ENCODE data around the gene ICA1.

Gene ICA1

GRCh38 chr7:8157296-8157695 lies 104.7 kb downstream of the ICA1 start:
- DNase-seq (ENCODE audit: low spot score) = no peak

GRCh38 chr7:8155836-8156235 lies 106.1 kb downstream of the ICA1 start:
- no peak for DNase-seq (ENCODE audit: low spot score)

- DNase-seq (ENCODE audit: low spot score) = no peak
Measured at GRCh38 chr7:8154272-8154671, 107.7 kb downstream of the ICA1 start.

GRCh38 chr7:8152489-8153192 lies 109.3 kb downstream of the ICA1 start:
- DNase-seq (ENCODE audit: low spot score) = no peak

- DNase-seq (ENCODE audit: low spot score) = no peak
Measured at GRCh38 chr7:8151161-8151725, 110.7 kb downstream of the ICA1 start.

- peak; percentile 41 for DNase-seq (ENCODE audit: low spot score)
Measured at GRCh38 chr7:8149222-8149621, 112.7 kb downstream of the ICA1 start.

GRCh38 chr7:8147760-8148463 lies 114.1 kb downstream of the ICA1 start:
- no peak for DNase-seq (ENCODE audit: low spot score)

- no peak for DNase-seq (ENCODE audit: low spot score)
Measured at GRCh38 chr7:8146788-8147413, 115.1 kb downstream of the ICA1 start.

- no peak for DNase-seq (ENCODE audit: low spot score)
Measured at GRCh38 chr7:8146106-8146787, 115.7 kb downstream of the ICA1 start.

- DNase-seq (ENCODE audit: low spot score) = no peak
Measured at GRCh38 chr7:8144856-8145255, 117.1 kb downstream of the ICA1 start.

GRCh38 chr7:8143151-8143874 lies 118.7 kb downstream of the ICA1 start:
- DNase-seq (ENCODE audit: low spot score) = no peak

GRCh38 chr7:8142477-8142876 lies 119.5 kb downstream of the ICA1 start:
- DNase-seq (ENCODE audit: low spot score) = no peak

- DNase-seq (ENCODE audit: low spot score) = no peak
Measured at GRCh38 chr7:8141070-8141469, 120.9 kb downstream of the ICA1 start.

- DNase-seq (ENCODE audit: low spot score) = no peak
Measured at GRCh38 chr7:8136051-8136730, 125.8 kb downstream of the ICA1 start.

GRCh38 chr7:8135417-8135816 lies 126.5 kb downstream of the ICA1 start:
- DNase-seq (ENCODE audit: low spot score) = no peak

- DNase-seq (ENCODE audit: low spot score) = no peak
Measured at GRCh38 chr7:8134089-8134733, 127.8 kb downstream of the ICA1 start.

GRCh38 chr7:8133188-8133848 lies 128.6 kb downstream of the ICA1 start:
- no peak for DNase-seq (ENCODE audit: low spot score)

GRCh38 chr7:8131694-8132605 lies 130.0 kb downstream of the ICA1 start:
- no peak for DNase-seq (ENCODE audit: low spot score)

- DNase-seq (ENCODE audit: low spot score) = no peak
Measured at GRCh38 chr7:8130663-8131062, 131.3 kb downstream of the ICA1 start.

Measured in kidney capillary endothelial cell (primary cell).